ENCODE results near the gene DOK6.

Gene DOK6

GRCh38 chr18:69785466-69785865 is 384.8 kb downstream of the DOK6 start:
- Histone ChIP-seq H3K4me2 (ENCODE audit: low read length) (no peak overlapping the region), H3K4me1 (ENCODE audit: control insufficient read depth, insufficient read depth, low read length) (peaks cover 10% of the 10 kb centered on the region), H3K9ac (ENCODE audit: low read depth, low read length) (no peak overlapping the region), H3K36me3 (ENCODE audit: insufficient read depth, low read length) (no peaks in the 10 kb centered on the region), H3K9me3 (replicated peaks; ENCODE audit: low read length) (no peaks in the 10 kb centered on the region), H3K4me3 (ENCODE audit: low read length) (no peak overlapping the region), H3K27me3 (ENCODE audit: control insufficient read depth, insufficient read depth, low read length) (no peaks in the 10 kb centered on the region)

- H3K4me1 ChIP-seq (ENCODE audit: control insufficient read depth, insufficient read depth, low read length), result peaks cover 10% of the 10 kb centered on the region
- no peaks in the 10 kb centered on the region for H3K27me3 ChIP-seq (ENCODE audit: control insufficient read depth, insufficient read depth, low read length)
- H3K9me3 ChIP-seq (replicated peaks; ENCODE audit: low read length), result no peaks in the 10 kb centered on the region
- no peaks in the 10 kb centered on the region for H3K36me3 ChIP-seq (ENCODE audit: insufficient read depth, low read length)
- H3K4me2 ChIP-seq (ENCODE audit: low read length), result no peak overlapping the region
- no peak overlapping the region for H3K9ac ChIP-seq (ENCODE audit: low read depth, low read length)
- no peak overlapping the region for H3K4me3 ChIP-seq (ENCODE audit: low read length)
Measured at GRCh38 chr18:69786427-69786826, 385.7 kb downstream of the DOK6 start.

- peaks cover 10% of the 10 kb centered on the region for H3K4me1 ChIP-seq (ENCODE audit: control insufficient read depth, insufficient read depth, low read length)
- no peaks in the 10 kb centered on the region for H3K9me3 ChIP-seq (replicated peaks; ENCODE audit: low read length)
- H3K27me3 ChIP-seq (ENCODE audit: control insufficient read depth, insufficient read depth, low read length), result no peaks in the 10 kb centered on the region
- H3K9ac ChIP-seq (ENCODE audit: low read depth, low read length), result no peak overlapping the region
- no peaks in the 10 kb centered on the region for H3K36me3 ChIP-seq (ENCODE audit: insufficient read depth, low read length)
- no peak overlapping the region for H3K4me2 ChIP-seq (ENCODE audit: low read length)
- no peak overlapping the region for H3K4me3 ChIP-seq (ENCODE audit: low read length)
Measured at GRCh38 chr18:69787825-69788547, 387.3 kb downstream of the DOK6 start.

- Histone ChIP-seq H3K36me3 (ENCODE audit: insufficient read depth, low read length) (no peaks in the 10 kb centered on the region), H3K9ac (ENCODE audit: low read depth, low read length) (no peak overlapping the region), H3K4me2 (ENCODE audit: low read length) (no peak overlapping the region), H3K4me3 (ENCODE audit: low read length) (no peak overlapping the region), H3K9me3 (replicated peaks; ENCODE audit: low read length) (no peaks in the 10 kb centered on the region), H3K27me3 (ENCODE audit: control insufficient read depth, insufficient read depth, low read length) (no peaks in the 10 kb centered on the region), H3K4me1 (ENCODE audit: control insufficient read depth, insufficient read depth, low read length) (peaks cover 10% of the 10 kb centered on the region)
Measured at GRCh38 chr18:69789794-69790193, 389.1 kb downstream of the DOK6 start.

GRCh38 chr18:69790649-69791048 is 390.0 kb downstream of the DOK6 start:
- Histone ChIP-seq H3K4me3 (ENCODE audit: low read length) (no peak overlapping the region), H3K9ac (ENCODE audit: low read depth, low read length) (no peak overlapping the region), H3K36me3 (ENCODE audit: insufficient read depth, low read length) (no peaks in the 10 kb centered on the region), H3K27me3 (ENCODE audit: control insufficient read depth, insufficient read depth, low read length) (no peaks in the 10 kb centered on the region), H3K4me2 (ENCODE audit: low read length) (no peak overlapping the region), H3K9me3 (replicated peaks; ENCODE audit: low read length) (no peaks in the 10 kb centered on the region), H3K4me1 (ENCODE audit: control insufficient read depth, insufficient read depth, low read length) (peaks cover 10% of the 10 kb centered on the region)

- no peaks in the 10 kb centered on the region for H3K27me3 ChIP-seq (ENCODE audit: control insufficient read depth, insufficient read depth, low read length)
Measured at GRCh38 chr18:69795791-69796190, 395.1 kb downstream of the DOK6 start.

GRCh38 chr18:69804776-69805501 is 404.3 kb downstream of the DOK6 start:
- Histone ChIP-seq H3K9me3 (replicated peaks; ENCODE audit: low read length) (no peaks in the 10 kb centered on the region), H3K4me2 (ENCODE audit: low read length) (no peak overlapping the region), H3K27me3 (ENCODE audit: control insufficient read depth, insufficient read depth, low read length) (no peaks in the 10 kb centered on the region), H3K4me1 (ENCODE audit: control insufficient read depth, insufficient read depth, low read length) (no peaks in the 10 kb centered on the region), H3K9ac (ENCODE audit: low read depth, low read length) (no peak overlapping the region), H3K4me3 (ENCODE audit: low read length) (no peak overlapping the region), H3K36me3 (ENCODE audit: insufficient read depth, low read length) (no peaks in the 10 kb centered on the region)

More at GRCh38 chr18:69795791-69796190, 395.1 kb downstream of the DOK6 start:
- Histone ChIP-seq H3K4me3 (ENCODE audit: low read length) (no peak overlapping the region), H3K4me2 (ENCODE audit: low read length) (no peak overlapping the region), H3K9me3 (replicated peaks; ENCODE audit: low read length) (no peaks in the 10 kb centered on the region), H3K36me3 (ENCODE audit: insufficient read depth, low read length) (no peaks in the 10 kb centered on the region), H3K4me1 (ENCODE audit: control insufficient read depth, insufficient read depth, low read length) (no peaks in the 10 kb centered on the region), H3K9ac (ENCODE audit: low read depth, low read length) (no peak overlapping the region)

GRCh38 chr18:69808399-69808798 is 407.7 kb downstream of the DOK6 start:
- Histone ChIP-seq H3K4me1 (ENCODE audit: control insufficient read depth, insufficient read depth, low read length) (no peaks in the 10 kb centered on the region), H3K36me3 (ENCODE audit: insufficient read depth, low read length) (no peaks in the 10 kb centered on the region), H3K27me3 (ENCODE audit: control insufficient read depth, insufficient read depth, low read length) (no peaks in the 10 kb centered on the region), H3K4me3 (ENCODE audit: low read length) (no peak overlapping the region), H3K9ac (ENCODE audit: low read depth, low read length) (no peak overlapping the region), H3K9me3 (replicated peaks; ENCODE audit: low read length) (no peaks in the 10 kb centered on the region), H3K4me2 (ENCODE audit: low read length) (no peak overlapping the region)

- Histone ChIP-seq H3K4me3 (ENCODE audit: low read length) (no peak overlapping the region), H3K9ac (ENCODE audit: low read depth, low read length) (no peak overlapping the region), H3K36me3 (ENCODE audit: insufficient read depth, low read length) (no peaks in the 10 kb centered on the region), H3K9me3 (replicated peaks; ENCODE audit: low read length) (no peaks in the 10 kb centered on the region), H3K4me1 (ENCODE audit: control insufficient read depth, insufficient read depth, low read length) (peaks cover 9% of the 10 kb centered on the region), H3K4me2 (ENCODE audit: low read length) (no peak overlapping the region), H3K27me3 (ENCODE audit: control insufficient read depth, insufficient read depth, low read length) (no peaks in the 10 kb centered on the region)
Measured at GRCh38 chr18:69813559-69813958, 412.9 kb downstream of the DOK6 start.

GRCh38 chr18:69814861-69815385 is 414.2 kb downstream of the DOK6 start:
- no peaks in the 10 kb centered on the region for H3K9me3 ChIP-seq (replicated peaks; ENCODE audit: low read length)
- no peaks in the 10 kb centered on the region for H3K27me3 ChIP-seq (ENCODE audit: control insufficient read depth, insufficient read depth, low read length)
- H3K9ac ChIP-seq (ENCODE audit: low read depth, low read length), result no peak overlapping the region
- H3K4me3 ChIP-seq (ENCODE audit: low read length), result no peak overlapping the region
- no peaks in the 10 kb centered on the region for H3K36me3 ChIP-seq (ENCODE audit: insufficient read depth, low read length)
- H3K4me2 ChIP-seq (ENCODE audit: low read length), result no peak overlapping the region
- peaks cover 9% of the 10 kb centered on the region for H3K4me1 ChIP-seq (ENCODE audit: control insufficient read depth, insufficient read depth, low read length)

GRCh38 chr18:69817335-69817940 is 416.8 kb downstream of the DOK6 start:
- Histone ChIP-seq H3K4me3 (ENCODE audit: low read length) (no peak overlapping the region), H3K9me3 (replicated peaks; ENCODE audit: low read length) (no peaks in the 10 kb centered on the region), H3K27me3 (ENCODE audit: control insufficient read depth, insufficient read depth, low read length) (no peaks in the 10 kb centered on the region), H3K4me2 (ENCODE audit: low read length) (no peak overlapping the region), H3K9ac (ENCODE audit: low read depth, low read length) (no peak overlapping the region), H3K36me3 (ENCODE audit: insufficient read depth, low read length) (no peaks in the 10 kb centered on the region), H3K4me1 (ENCODE audit: control insufficient read depth, insufficient read depth, low read length) (peaks cover 9% of the 10 kb centered on the region)
